Tibial nerve (tissue), 4 donors: ENCODE results near the gene FAM193A. TPM values are rescaled to one million over a fixed set of nuclear protein-coding genes. Genes with fewer than 3 reads are reported as not detected.
A peak's percentile ranks its signal among the peaks of the same experiment; 100 is the strongest.

Experiments
- DNase-seq, 2 donors: peaks; one replicate each; pipeline ENCODE4 v3.0.0-alpha.2; 2019; ENCODE audit warnings: low spot score in 2 of 2
- H3K27ac ChIP-seq, 4 donors: fragments of 200-600 bp; sonication (generic) in 3 of 4; one replicate each; pipeline ENCODE4 v1.5.1; 2017 to 2019; ENCODE audit warnings: mild to moderate bottlenecking in 1 of 4
- H3K27me3 ChIP-seq, 2 donors: fragments of 200-600 bp; sonication (generic) in 1 of 2; one replicate each; pipeline versions ENCODE4 v1.5.1 to v1.6.0; 2017 to 2019
- H3K36me3 ChIP-seq, 3 donors: fragments of 200-600 bp; sonication (generic); one replicate each; pipeline ENCODE4 v1.5.1; 2018 to 2019
- H3K4me1 ChIP-seq, 4 donors: fragments of 200-600 bp; sonication (generic) in 3 of 4; one replicate each; pipeline ENCODE4 v1.5.1; 2017 to 2019
- H3K4me3 ChIP-seq, 4 donors: fragments of 200-600 bp; sonication (generic) in 3 of 4; one replicate each; pipeline ENCODE4 v1.5.1; 2017 to 2019; ENCODE audit warnings: mild to moderate bottlenecking in 1 of 4, moderate library complexity in 1 of 4
- H3K9me3 ChIP-seq, 4 donors: fragments of 200-600 bp; sonication (generic) in 3 of 4; one replicate each; pipeline ENCODE4 v1.5.1; 2017 to 2019
- EP300 ChIP-seq, 2 donors: sonication (generic); formaldehyde crosslinking; IDR thresholded peaks; one replicate each; pipeline ENCODE4 v1.6.1; 2017; ENCODE audit warnings: antibody characterized with exemption in 2 of 2, mild to moderate bottlenecking in 1 of 2
- POLR2A ChIP-seq, 2 donors: fragments of 450-650 bp; IDR thresholded peaks; one replicate each; pipeline ENCODE4 v1.6.1; 2017; ENCODE audit warnings: antibody characterized with exemption in 2 of 2, mild to moderate bottlenecking in 2 of 2, moderate library complexity in 2 of 2
- WGBS, 2 donors: methylation state at CpG; one replicate each; pipeline ENCODE4 v1.1.5; 2018; 5-methylcytosine and 5-hydroxymethylcytosine counted together
- total RNA-seq, 4 donors: library from RNA; depleted of rRNA; stranded (reverse); fragments of >200 nt; gene quantifications; one replicate each; pipeline ENCODE4 v1.1.0, GENCODE V29; 2016
- TF ChIP-seq, protein P1 (sequence below), 5 experiments: fragments of 200-600 bp in 3 of 5; fragments of 450-650 bp in 2 of 5; sonication (generic) in 3 of 5; IDR thresholded peaks; one replicate each; pipeline ENCODE4 v1.5.1; 2016 to 2019; ENCODE audit warnings: antibody characterized with exemption in 5 of 5, mild to moderate bottlenecking in 3 of 5, moderate library complexity in 2 of 5

The FAM193A gene
- total RNA-seq, 4 donors from 2014 or later = 28.6 to 54.6 (median 36.0) TPM

DNA sequence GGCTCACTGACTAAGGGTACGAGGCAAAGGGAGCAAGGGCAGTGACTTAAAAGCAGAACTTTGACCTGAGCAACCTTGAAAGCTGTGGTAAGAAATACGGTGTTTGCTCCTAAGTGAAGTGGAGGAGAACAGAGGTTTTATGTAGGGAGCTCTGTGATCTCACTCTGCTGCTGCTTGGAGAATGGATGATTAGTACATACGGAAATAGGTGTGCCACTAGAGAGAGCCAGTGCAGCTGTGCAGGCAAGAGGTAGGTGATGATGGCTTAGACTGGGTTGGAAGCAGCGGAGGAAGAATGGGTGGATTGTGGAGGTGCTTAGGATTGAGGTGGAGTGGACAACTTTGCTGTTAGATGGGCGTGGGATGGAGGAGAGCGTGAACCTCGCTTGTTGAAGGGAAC is 85.0 kb downstream of the FAM193A start:
- Histone ChIP-seq H3K4me1 (peaks cover 0 to 50% (median 0%) of the 10 kb centered on the region in 4 donors), H3K27me3 (no peaks in the 10 kb centered on the region), H3K27ac (no peak overlapping the region), H3K36me3 (peaks cover 0 to 16% (median 0%) of the 10 kb centered on the region in 3 donors), H3K9me3 (no peaks in the 10 kb centered on the region), H3K4me3 (no peak overlapping the region)
- TF ChIP-seq, protein P1, sequence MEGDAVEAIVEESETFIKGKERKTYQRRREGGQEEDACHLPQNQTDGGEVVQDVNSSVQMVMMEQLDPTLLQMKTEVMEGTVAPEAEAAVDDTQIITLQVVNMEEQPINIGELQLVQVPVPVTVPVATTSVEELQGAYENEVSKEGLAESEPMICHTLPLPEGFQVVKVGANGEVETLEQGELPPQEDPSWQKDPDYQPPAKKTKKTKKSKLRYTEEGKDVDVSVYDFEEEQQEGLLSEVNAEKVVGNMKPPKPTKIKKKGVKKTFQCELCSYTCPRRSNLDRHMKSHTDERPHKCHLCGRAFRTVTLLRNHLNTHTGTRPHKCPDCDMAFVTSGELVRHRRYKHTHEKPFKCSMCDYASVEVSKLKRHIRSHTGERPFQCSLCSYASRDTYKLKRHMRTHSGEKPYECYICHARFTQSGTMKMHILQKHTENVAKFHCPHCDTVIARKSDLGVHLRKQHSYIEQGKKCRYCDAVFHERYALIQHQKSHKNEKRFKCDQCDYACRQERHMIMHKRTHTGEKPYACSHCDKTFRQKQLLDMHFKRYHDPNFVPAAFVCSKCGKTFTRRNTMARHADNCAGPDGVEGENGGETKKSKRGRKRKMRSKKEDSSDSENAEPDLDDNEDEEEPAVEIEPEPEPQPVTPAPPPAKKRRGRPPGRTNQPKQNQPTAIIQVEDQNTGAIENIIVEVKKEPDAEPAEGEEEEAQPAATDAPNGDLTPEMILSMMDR (IDR thresholded peaks at IDR 0.05) = no peak
- no peak for TF ChIP-seq EP300 (IDR thresholded peaks at IDR 0.05)
- no peak for TF ChIP-seq POLR2A (IDR thresholded peaks at IDR 0.05)
- no peak for DNase-seq
- 82 to 86% methylated on average over 7 of the region's 7 CpGs for WGBS, 2 donors

DNA sequence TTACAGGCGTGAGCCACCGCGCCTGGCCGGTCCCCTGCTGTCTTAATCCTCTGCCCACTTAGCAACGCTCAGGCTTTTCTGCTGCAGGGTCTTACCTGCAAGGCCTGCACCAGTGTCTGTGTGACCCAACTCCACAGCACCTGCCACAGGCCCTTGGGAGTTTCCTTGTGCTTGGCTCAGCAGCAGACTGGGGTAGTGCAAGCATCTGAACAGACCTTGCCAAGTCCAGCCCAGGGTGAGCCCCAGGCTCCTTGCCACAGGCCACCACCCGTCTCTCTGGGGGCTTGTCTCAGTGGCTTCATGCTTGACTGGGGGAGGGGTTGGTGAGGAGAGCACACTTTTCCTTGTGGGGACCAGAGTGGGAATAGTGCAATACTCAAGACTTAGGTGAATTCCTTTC is 87.0 kb downstream of the FAM193A start:
- Histone ChIP-seq H3K4me1 (peaks cover 0 to 46% (median 0%) of the 10 kb centered on the region in 4 donors), H3K9me3 (no peaks in the 10 kb centered on the region), H3K4me3 (no peak overlapping the region), H3K27ac (no peak overlapping the region), H3K36me3 (peaks cover 0 to 30% (median 0%) of the 10 kb centered on the region in 3 donors), H3K27me3 (no peaks in the 10 kb centered on the region)
- DNase-seq = no peak
- 87 to 92% methylated on average over 6 of the region's 6 CpGs for WGBS, 2 donors
- TF ChIP-seq EP300 (IDR thresholded peaks at IDR 0.05) (no peak), POLR2A (IDR thresholded peaks at IDR 0.05) (no peak)
- TF ChIP-seq, protein P1 (IDR thresholded peaks at IDR 0.05) = no peak

DNA sequence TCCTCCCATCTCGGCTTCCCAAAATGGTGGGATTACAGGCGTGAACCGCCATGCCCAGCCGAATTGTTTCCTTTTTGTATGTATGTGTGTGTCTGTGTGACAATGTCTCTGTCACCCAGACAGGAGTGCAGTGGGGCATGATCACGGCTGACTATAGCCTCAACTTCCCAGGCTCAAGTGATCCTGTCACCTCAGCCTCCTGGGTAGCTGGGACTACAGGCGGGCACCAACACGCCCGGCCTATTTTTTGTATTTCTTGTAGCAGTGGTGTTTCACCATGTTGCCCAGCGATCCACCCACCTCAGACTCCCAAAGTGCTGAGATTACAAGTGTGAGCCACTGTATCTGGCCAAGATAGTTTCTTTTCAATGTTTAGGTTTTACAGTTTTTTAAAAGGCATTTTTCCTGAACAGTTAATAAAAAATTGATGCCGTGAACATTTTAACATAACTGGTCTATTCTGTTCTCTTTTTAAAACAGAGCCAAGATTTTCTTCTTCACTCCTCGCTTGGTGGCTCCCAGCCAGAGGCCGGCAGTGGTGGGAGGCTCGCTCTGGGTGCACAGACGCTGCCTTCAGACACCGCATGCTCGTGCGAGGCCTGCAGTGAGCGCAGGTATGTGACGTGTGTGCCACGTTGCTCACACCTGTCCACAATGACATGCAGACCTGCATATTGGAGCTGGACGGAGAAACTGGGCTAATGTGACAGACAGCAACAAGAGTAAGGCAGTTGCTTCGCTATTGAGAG is 88.5 kb downstream of the FAM193A start:
- Histone ChIP-seq H3K36me3 (peaks cover 0 to 40% (median 0%) of the 10 kb centered on the region in 3 donors), H3K4me1 (peaks cover 0 to 37% (median 0%) of the 10 kb centered on the region in 4 donors), H3K9me3 (no peaks in the 10 kb centered on the region), H3K4me3 (no peak overlapping the region), H3K27ac (peak overlapping the region in 2 of 4 donors; percentile 4 to 57), H3K27me3 (no peaks in the 10 kb centered on the region)
- WGBS, 2 donors = 53% methylated on average over 22 of the region's 22 CpGs
- TF ChIP-seq EP300 (IDR thresholded peaks at IDR 0.05) = no peak
- TF ChIP-seq, protein P1 (IDR thresholded peaks at IDR 0.05) = no peak
- TF ChIP-seq POLR2A (IDR thresholded peaks at IDR 0.05) = no peak
- no peak for DNase-seq

GRCh38 chr4:2626231-2626630 is 89.8 kb downstream of the FAM193A start:
- peaks cover 0 to 32% (median 0%) of the 10 kb centered on the region in 4 donors for H3K4me1 ChIP-seq
- TF ChIP-seq EP300 (IDR thresholded peaks at IDR 0.05) (no peak), POLR2A (IDR thresholded peaks at IDR 0.05) (no peak)
- TF ChIP-seq, protein P1 (IDR thresholded peaks at IDR 0.05) = no peak
- no peak for DNase-seq
- 86 to 89% methylated on average over 7 to 10 of the region's 10 CpGs for WGBS, 2 donors
- no peak overlapping the region for H3K4me3 ChIP-seq
- H3K36me3 ChIP-seq = peaks cover 0 to 53% (median under 1%) of the 10 kb centered on the region in 3 donors
- H3K9me3 ChIP-seq = no peaks in the 10 kb centered on the region
- H3K27ac ChIP-seq = no peak overlapping the region
- no peaks in the 10 kb centered on the region for H3K27me3 ChIP-seq

GRCh38 chr4:2630556-2631273 is 94.3 kb downstream of the FAM193A start:
- 93 to 95% methylated on average over 24 of the region's 24 CpGs for WGBS, 2 donors
- H3K4me1 ChIP-seq = no peaks in the 10 kb centered on the region
- H3K27ac ChIP-seq = no peak overlapping the region
- H3K4me3 ChIP-seq = no peak overlapping the region
- no peak for DNase-seq
- no peaks in the 10 kb centered on the region for H3K27me3 ChIP-seq
- H3K9me3 ChIP-seq = no peaks in the 10 kb centered on the region
- peaks cover 0 to 72% (median 3%) of the 10 kb centered on the region in 3 donors for H3K36me3 ChIP-seq
- TF ChIP-seq POLR2A (IDR thresholded peaks at IDR 0.05) (no peak), EP300 (IDR thresholded peaks at IDR 0.05) (no peak)
- TF ChIP-seq, protein P1 (IDR thresholded peaks at IDR 0.05) = no peak
